Memory B cell (primary cell): ENCODE results near the gene MAGEC3.
"Not testable (repeated sequence)": the region's sequence is repeated elsewhere in the genome, so short reads cannot be mapped to it uniquely, and the experiment has no call there.

Source experiments
- ATAC-seq: fragments of 150-1000 bp; cut with Tn5 transposase; 2 replicates; pipeline ENCODE4 v1.10.0; 2021; ENCODE audit warnings: low read depth, mild to moderate bottlenecking, moderate library complexity
- DNase-seq, 2 donors: peaks; one replicate each; pipeline ENCODE4 v3.0.0; 2022; ENCODE audit warnings: low spot score in 2 of 2
- H3K27ac Mint-ChIP-seq: one replicate; pipeline ENCODE4 v1.8.0; 2022; ENCODE audit warnings: mild to moderate bottlenecking, moderate library complexity, mixed read lengths
- H3K27me3 Mint-ChIP-seq: one replicate; pipeline ENCODE4 v1.8.0; 2022; ENCODE audit warnings: mixed read lengths
- H3K36me3 Mint-ChIP-seq: one replicate; pipeline ENCODE4 v1.8.0; 2022; ENCODE audit warnings: mild to moderate bottlenecking, mixed read lengths
- H3K4me1 Mint-ChIP-seq: one replicate; pipeline ENCODE4 v1.8.0; 2022; ENCODE audit warnings: mixed read lengths
- H3K4me3 Mint-ChIP-seq: one replicate; pipeline ENCODE4 v1.8.0; 2022; ENCODE audit warnings: mild to moderate bottlenecking, moderate library complexity, mixed read lengths
- H3K9me3 Mint-ChIP-seq: one replicate; pipeline ENCODE4 v1.8.0; 2022; ENCODE audit warnings: mixed read lengths

The MAGEC3 gene

GRCh38 chrX:141838016-141838415, at the start of gene MAGEC3:
TSS of gene MAGEC3 (plus strand) at chrX:141838316. CDS start at chrX:141838316, 0 bp downstream.
- ATAC-seq, result no peak
- H3K4me3 Mint-ChIP-seq, result no peak within 1 kb of the TSS
- no peak for DNase-seq

GRCh38 chrX:141791856-141792255, 46.3 kb upstream of the MAGEC3 start:
- no peak for DNase-seq
- Mint-ChIP-seq H3K27ac (no peak overlapping the region), H3K9me3 (no peaks in the 10 kb centered on the region), H3K27me3 (no peaks in the 10 kb centered on the region), H3K36me3 (no peaks in the 10 kb centered on the region), H3K4me3 (no peak overlapping the region), H3K4me1 (no peaks in the 10 kb centered on the region)
- ATAC-seq, result no peak

More at GRCh38 chrX:141838016-141838415, at the start of gene MAGEC3:
- Mint-ChIP-seq H3K9me3 (no peaks in the 10 kb centered on the region), H3K27ac (no peak within 1 kb of the TSS), H3K36me3 (no peaks in the 10 kb centered on the region), H3K4me1 (no peaks in the 10 kb centered on the region), H3K27me3 (no peaks in the 10 kb centered on the region)

- no peak for DNase-seq
- Mint-ChIP-seq H3K4me3 (no peak overlapping the region), H3K27me3 (no peaks in the 10 kb centered on the region), H3K9me3 (peaks cover 4% of the 10 kb centered on the region), H3K4me1 (no peaks in the 10 kb centered on the region), H3K27ac (no peak overlapping the region), H3K36me3 (no peaks in the 10 kb centered on the region)
- no peak for ATAC-seq
These were observed 26.7 kb upstream of the MAGEC3 start for GRCh38 chrX:141811438-141811837.

- Mint-ChIP-seq H3K36me3 (no peaks in the 10 kb centered on the region), H3K4me1 (no peaks in the 10 kb centered on the region), H3K27me3 (no peaks in the 10 kb centered on the region), H3K4me3 (no peak overlapping the region), H3K9me3 (peaks cover 3% of the 10 kb centered on the region), H3K27ac (no peak overlapping the region)
- DNase-seq (no peak), ATAC-seq (no peak)
These were observed 23.8 kb upstream of the MAGEC3 start for GRCh38 chrX:141814213-141814857.

GRCh38 chrX:141815904-141816303, 22.2 kb upstream of the MAGEC3 start:
- ATAC-seq (no peak), DNase-seq (no peak)
- no peak overlapping the region for H3K27ac Mint-ChIP-seq
- peaks cover under 1% of the 10 kb centered on the region for H3K9me3 Mint-ChIP-seq
- H3K4me1 Mint-ChIP-seq, result no peaks in the 10 kb centered on the region
- no peaks in the 10 kb centered on the region for H3K27me3 Mint-ChIP-seq
- no peak overlapping the region for H3K4me3 Mint-ChIP-seq
- no peaks in the 10 kb centered on the region for H3K36me3 Mint-ChIP-seq

- Mint-ChIP-seq H3K27me3 (no peaks in the 10 kb centered on the region), H3K9me3 (peaks cover 3% of the 10 kb centered on the region), H3K4me3 (no peak overlapping the region), H3K36me3 (no peaks in the 10 kb centered on the region), H3K27ac (no peak overlapping the region), H3K4me1 (no peaks in the 10 kb centered on the region)
- no peak for ATAC-seq
- DNase-seq, result no peak
These were observed 5.9 kb upstream of the MAGEC3 start for GRCh38 chrX:141832247-141832646.

GRCh38 chrX:141839856-141840255, 1.7 kb downstream of the MAGEC3 start:
- peaks cover 2% of the 10 kb centered on the region for H3K9me3 Mint-ChIP-seq
- H3K4me3 Mint-ChIP-seq, result no peak overlapping the region
- DNase-seq (no peak), ATAC-seq (no peak)
- no peak overlapping the region for H3K27ac Mint-ChIP-seq
- no peaks in the 10 kb centered on the region for H3K36me3 Mint-ChIP-seq
- H3K27me3 Mint-ChIP-seq, result no peaks in the 10 kb centered on the region
- no peaks in the 10 kb centered on the region for H3K4me1 Mint-ChIP-seq

- Mint-ChIP-seq H3K4me3 (no peak overlapping the region), H3K36me3 (no peaks in the 10 kb centered on the region)
- DNase-seq, result no peak
These were observed 19.4 kb downstream of the MAGEC3 start for GRCh38 chrX:141857479-141857878.

GRCh38 chrX:141879616-141880015, 41.5 kb downstream of the MAGEC3 start:
- Mint-ChIP-seq H3K36me3 (no peaks in the 10 kb centered on the region), H3K9me3 (no peaks in the 10 kb centered on the region), H3K4me1 (no peaks in the 10 kb centered on the region), H3K4me3 (no peak overlapping the region), H3K27me3 (no peaks in the 10 kb centered on the region), H3K27ac (no peak overlapping the region)
- DNase-seq (no peak), ATAC-seq (no peak)

More at GRCh38 chrX:141857479-141857878, 19.4 kb downstream of the MAGEC3 start:
- Mint-ChIP-seq H3K27ac (no peak overlapping the region), H3K4me1 (no peaks in the 10 kb centered on the region), H3K9me3 (peaks cover 2% of the 10 kb centered on the region), H3K27me3 (no peaks in the 10 kb centered on the region)
- ATAC-seq, result no peak

- H3K4me1 Mint-ChIP-seq, H3K27me3 Mint-ChIP-seq, ATAC-seq, H3K4me3 Mint-ChIP-seq, H3K9me3 Mint-ChIP-seq, H3K27ac Mint-ChIP-seq, DNase-seq, H3K36me3 Mint-ChIP-seq: not testable (repeated sequence)
These were observed 50.7 kb downstream of the MAGEC3 start for GRCh38 chrX:141888811-141889210.

GRCh38 chrX:141894733-141895132, 56.6 kb downstream of the MAGEC3 start:
- no peak overlapping the region for H3K27ac Mint-ChIP-seq
- H3K4me3 Mint-ChIP-seq, result no peak overlapping the region
- peaks cover 2% of the 10 kb centered on the region for H3K9me3 Mint-ChIP-seq
- no peaks in the 10 kb centered on the region for H3K27me3 Mint-ChIP-seq
- H3K4me1 Mint-ChIP-seq, result no peaks in the 10 kb centered on the region
- H3K36me3 Mint-ChIP-seq, result no peaks in the 10 kb centered on the region
- no peak for ATAC-seq
- no peak for DNase-seq

- no peak overlapping the region for H3K27ac Mint-ChIP-seq
- H3K4me3 Mint-ChIP-seq, result no peak overlapping the region
- H3K9me3 Mint-ChIP-seq, result peaks cover 2% of the 10 kb centered on the region
- H3K27me3 Mint-ChIP-seq, result no peaks in the 10 kb centered on the region
- DNase-seq (no peak), ATAC-seq (no peak)
- no peaks in the 10 kb centered on the region for H3K4me1 Mint-ChIP-seq
- no peaks in the 10 kb centered on the region for H3K36me3 Mint-ChIP-seq
These were observed 59.6 kb downstream of the MAGEC3 start for GRCh38 chrX:141897690-141898089.

GRCh38 chrX:141902366-141902765, 64.2 kb downstream of the MAGEC3 start:
- H3K9me3 Mint-ChIP-seq, result peaks cover 6% of the 10 kb centered on the region
- H3K36me3 Mint-ChIP-seq, result peaks cover under 1% of the 10 kb centered on the region
- no peaks in the 10 kb centered on the region for H3K27me3 Mint-ChIP-seq
- ATAC-seq (no peak), DNase-seq (no peak)
- no peaks in the 10 kb centered on the region for H3K4me1 Mint-ChIP-seq
- H3K27ac Mint-ChIP-seq, result no peak overlapping the region
- no peak overlapping the region for H3K4me3 Mint-ChIP-seq

- Mint-ChIP-seq H3K4me3 (no peak within 1 kb of the TSS), H3K36me3 (peaks cover 2% of the 10 kb centered on the region)
These were observed 65.5 kb downstream of the MAGEC3 start, which contains the start of gene MAGEC1 for GRCh38 chrX:141903400-141904155. TSS of gene MAGEC1 (plus strand) at chrX:141903894. CDS start at chrX:141905073, 1,179 bp downstream.

More at GRCh38 chrX:141903400-141904155, 65.5 kb downstream of the MAGEC3 start, which contains the start of gene MAGEC1:
- ATAC-seq (no peak), DNase-seq (no peak)
- Mint-ChIP-seq H3K9me3 (peaks cover 7% of the 10 kb centered on the region), H3K27ac (no peak within 1 kb of the TSS), H3K27me3 (no peaks in the 10 kb centered on the region), H3K4me1 (no peaks in the 10 kb centered on the region)
